Parathyroid adenoma (tissue), 2 donors: Measurements from ENCODE around the gene FBXL17.

ENCODE experiments used
- H2AFZ ChIP-seq: fragments of 300-600 bp; sonication (generic); one replicate; pipeline ENCODE4 v1.7.0; 2017; ENCODE audit warnings: antibody characterized with exemption, mild to moderate bottlenecking
- H3K27ac ChIP-seq: fragments of 300-600 bp; sonication (generic); one replicate; pipeline ENCODE4 v1.7.0; 2017
- H3K27me3 ChIP-seq: fragments of 300-600 bp; sonication (generic); one replicate; pipeline ENCODE4 v1.7.0; 2017; ENCODE audit warnings: low read length; ENCODE audit not compliant: control insufficient read depth, insufficient read depth
- H3K36me3 ChIP-seq: fragments of 300-600 bp; sonication (generic); one replicate; pipeline ENCODE4 v1.7.0; 2017; ENCODE audit warnings: low read length; ENCODE audit not compliant: control insufficient read depth, insufficient read depth
- H3K4me1 ChIP-seq: fragments of 300-600 bp; sonication (generic); one replicate; pipeline ENCODE4 v1.7.0; 2017; ENCODE audit warnings: control low read depth
- H3K4me2 ChIP-seq: fragments of 300-600 bp; sonication (generic); one replicate; pipeline ENCODE4 v1.7.0; 2017; ENCODE audit warnings: low read length
- H3K4me3 ChIP-seq: fragments of 300-600 bp; sonication (generic); one replicate; pipeline ENCODE4 v1.7.0; 2017; ENCODE audit warnings: low read depth, low read length
- H3K79me2 ChIP-seq: fragments of 300-600 bp; sonication (generic); one replicate; pipeline ENCODE4 v1.7.0; 2017; ENCODE audit warnings: control low read depth
- H3K9ac ChIP-seq: fragments of 300-600 bp; sonication (generic); one replicate; pipeline ENCODE4 v1.7.0; 2017; ENCODE audit warnings: mild to moderate bottlenecking
- H3K9me3 ChIP-seq: fragments of 300-600 bp; sonication (generic); one replicate; pipeline ENCODE4 v1.7.0; 2017; ENCODE audit warnings: low read length; ENCODE audit not compliant: control insufficient read depth
- CTCF ChIP-seq: fragments of 300-600 bp; sonication (generic); IDR thresholded peaks from one replicate; pipeline ENCODE4 v1.7.0; 2017; ENCODE audit warnings: antibody characterized with exemption, mild to moderate bottlenecking
- donor health status: primary hyperparathyroidism.

The FBXL17 gene

GRCh38 chr5:108356286-108356685 lies 25.6 kb downstream of the FBXL17 start:
- H3K4me2 ChIP-seq, result no peak overlapping the region
- no peak for TF ChIP-seq CTCF
- H3K4me3 ChIP-seq, result no peak overlapping the region
- H3K27me3 ChIP-seq, result no peaks in the 10 kb centered on the region
- no peaks in the 10 kb centered on the region for H3K4me1 ChIP-seq
- no peak overlapping the region for H3K9ac ChIP-seq
- no peak overlapping the region for H3K27ac ChIP-seq
- no peaks in the 10 kb centered on the region for H3K9me3 ChIP-seq
- H3K79me2 ChIP-seq, result peaks cover 5% of the 10 kb centered on the region
- H2AFZ ChIP-seq, result no peak overlapping the region
- no peaks in the 10 kb centered on the region for H3K36me3 ChIP-seq

DNA sequence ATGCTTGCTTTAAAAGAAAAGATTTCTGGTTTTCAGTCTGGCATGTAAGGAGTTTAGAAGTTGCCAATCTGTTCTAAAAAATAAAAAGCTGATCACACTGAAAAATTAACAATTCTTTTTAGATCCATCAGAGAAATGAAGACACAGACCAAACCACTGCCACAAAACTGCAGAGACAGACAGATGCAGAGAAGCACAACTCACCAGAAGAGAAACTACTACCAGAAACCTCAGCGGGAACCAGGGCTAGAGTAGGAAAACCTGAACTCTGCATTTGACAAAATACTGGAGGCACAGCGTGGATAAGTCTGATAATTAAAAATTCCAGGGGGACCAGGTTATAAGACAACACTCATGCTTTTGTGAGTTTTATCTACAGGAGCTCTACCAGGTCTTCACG lies 28.8 kb downstream of the FBXL17 start:
- Histone ChIP-seq H3K9ac (no peak overlapping the region), H3K4me2 (no peak overlapping the region), H3K27ac (no peak overlapping the region), H3K27me3 (no peaks in the 10 kb centered on the region), H2AFZ (no peak overlapping the region), H3K79me2 (peaks cover 5% of the 10 kb centered on the region), H3K9me3 (no peaks in the 10 kb centered on the region), H3K36me3 (no peaks in the 10 kb centered on the region), H3K4me1 (no peaks in the 10 kb centered on the region), H3K4me3 (no peak overlapping the region)
- TF ChIP-seq CTCF, result no peak

GRCh38 chr5:108345541-108346171 lies 36.2 kb downstream of the FBXL17 start:
- no peak overlapping the region for H3K27ac ChIP-seq
- no peak overlapping the region for H2AFZ ChIP-seq
- no peaks in the 10 kb centered on the region for H3K9me3 ChIP-seq
- H3K4me3 ChIP-seq, result no peak overlapping the region
- no peaks in the 10 kb centered on the region for H3K36me3 ChIP-seq
- no peak overlapping the region for H3K4me2 ChIP-seq
- H3K79me2 ChIP-seq, result peaks cover 18% of the 10 kb centered on the region
- H3K9ac ChIP-seq, result no peak overlapping the region
- no peaks in the 10 kb centered on the region for H3K4me1 ChIP-seq
- peak; percentile 46 for TF ChIP-seq CTCF
- H3K27me3 ChIP-seq, result no peaks in the 10 kb centered on the region

- Histone ChIP-seq H3K79me2 (peaks cover 18% of the 10 kb centered on the region), H3K4me3 (no peak overlapping the region), H3K27ac (no peak overlapping the region), H3K4me1 (no peaks in the 10 kb centered on the region), H2AFZ (no peak overlapping the region), H3K36me3 (no peaks in the 10 kb centered on the region), H3K4me2 (no peak overlapping the region), H3K9ac (no peak overlapping the region), H3K9me3 (no peaks in the 10 kb centered on the region), H3K27me3 (no peaks in the 10 kb centered on the region)
- TF ChIP-seq CTCF, result no peak
Measured at GRCh38 chr5:108344103-108344822, 37.6 kb downstream of the FBXL17 start.

DNA sequence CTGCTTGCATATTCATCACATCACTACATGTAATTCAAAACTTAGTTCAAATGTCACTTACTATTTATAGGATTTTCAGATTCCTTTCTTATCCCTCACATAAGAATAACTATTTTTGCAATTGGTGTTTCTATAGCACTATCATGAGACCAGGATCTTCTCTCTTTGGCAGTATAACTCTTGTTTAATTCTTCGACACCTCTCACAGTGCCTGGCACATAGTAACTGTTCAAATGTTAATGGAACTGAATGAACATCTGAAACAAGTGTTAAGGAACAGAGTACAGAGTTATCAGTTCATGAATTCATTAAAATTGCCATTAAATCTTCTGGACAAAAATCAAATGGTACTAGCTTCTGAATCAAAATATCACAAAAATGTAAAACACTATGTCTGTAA lies 40.0 kb downstream of the FBXL17 start:
- Histone ChIP-seq H3K4me3 (no peak overlapping the region), H2AFZ (no peak overlapping the region), H3K9ac (no peak overlapping the region), H3K4me1 (no peaks in the 10 kb centered on the region), H3K27me3 (no peaks in the 10 kb centered on the region), H3K79me2 (peaks cover 18% of the 10 kb centered on the region), H3K4me2 (no peak overlapping the region), H3K36me3 (no peaks in the 10 kb centered on the region), H3K9me3 (no peaks in the 10 kb centered on the region), H3K27ac (no peak overlapping the region)
- no peak for TF ChIP-seq CTCF
